ENCODE results near the gene SIPA1L3.

Gene SIPA1L3

GRCh38 chr19:37947778-37948177 lies 40.8 kb downstream of the SIPA1L3 start:
- DNase-seq (ENCODE audit: low read depth, low spot score): no peak

GRCh38 chr19:37948362-37948761 lies 41.4 kb downstream of the SIPA1L3 start:
- no peak for DNase-seq (ENCODE audit: low read depth, low spot score)

GRCh38 chr19:37950471-37951175 lies 43.6 kb downstream of the SIPA1L3 start:
- DNase-seq (ENCODE audit: low read depth, low spot score): no peak

- peak; percentile 56 for DNase-seq (ENCODE audit: low read depth, low spot score)
Observed at GRCh38 chr19:37951816-37952210, 44.8 kb downstream of the SIPA1L3 start.

DNA sequence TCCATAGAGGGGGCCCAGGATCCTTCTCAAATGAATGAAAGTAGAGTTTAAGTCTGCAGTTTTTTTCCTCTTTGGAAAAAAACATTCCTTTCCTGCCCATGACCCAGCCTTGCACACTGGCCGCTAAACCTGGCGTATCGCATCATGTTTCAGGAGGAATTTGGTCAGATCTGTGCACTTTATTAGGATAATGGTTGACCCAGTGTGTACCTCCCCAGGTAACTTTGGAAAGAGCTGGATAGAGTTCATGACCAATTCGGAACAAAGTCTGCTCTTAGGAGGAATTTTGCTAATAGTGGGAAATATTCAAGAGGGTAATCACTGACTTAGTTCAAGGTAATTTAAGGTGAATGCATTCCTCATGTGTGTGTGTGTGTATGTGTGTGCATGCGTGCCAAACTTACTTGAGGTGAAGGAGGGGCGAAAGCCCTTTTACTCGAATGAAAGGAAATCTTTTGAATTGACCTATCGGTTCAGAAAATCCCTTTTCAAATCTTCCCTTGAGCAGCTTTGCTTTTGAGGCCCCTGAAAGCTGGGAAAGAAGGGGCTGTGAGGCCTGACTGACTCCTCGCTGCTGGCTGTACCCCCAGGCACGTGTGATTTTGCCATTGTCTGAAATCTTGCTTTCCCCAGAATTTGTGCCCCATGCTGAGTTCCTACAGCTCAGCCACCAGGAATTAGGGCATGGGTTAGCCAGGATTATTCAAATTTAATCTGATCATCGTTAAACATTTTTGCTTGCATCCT lies 46.3 kb downstream of the SIPA1L3 start:
- peak; percentile 39 for DNase-seq (ENCODE audit: low read depth, low spot score)

DNA sequence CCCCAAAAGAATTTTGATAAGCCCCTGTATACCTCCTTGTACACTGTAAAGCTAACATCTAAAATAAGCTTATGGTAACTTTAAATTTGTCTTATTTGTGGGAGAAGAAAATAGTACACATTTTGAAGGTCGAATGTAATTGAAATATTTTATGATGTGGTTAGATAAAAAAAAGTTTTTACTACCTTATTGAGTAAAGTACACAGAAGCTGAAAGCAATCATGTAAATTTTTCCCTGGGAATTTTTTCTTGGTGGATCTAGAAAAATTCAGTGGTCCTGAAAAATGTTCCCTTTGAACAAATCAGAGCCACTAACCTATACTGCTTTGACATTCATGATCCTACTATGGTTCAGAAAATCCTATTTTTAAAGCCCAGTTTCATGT lies 46.9 kb downstream of the SIPA1L3 start:
- DNase-seq (ENCODE audit: low read depth, low spot score): no peak

- no peak for DNase-seq (ENCODE audit: low read depth, low spot score)
Observed at GRCh38 chr19:37954421-37954874, 47.4 kb downstream of the SIPA1L3 start.

DNA sequence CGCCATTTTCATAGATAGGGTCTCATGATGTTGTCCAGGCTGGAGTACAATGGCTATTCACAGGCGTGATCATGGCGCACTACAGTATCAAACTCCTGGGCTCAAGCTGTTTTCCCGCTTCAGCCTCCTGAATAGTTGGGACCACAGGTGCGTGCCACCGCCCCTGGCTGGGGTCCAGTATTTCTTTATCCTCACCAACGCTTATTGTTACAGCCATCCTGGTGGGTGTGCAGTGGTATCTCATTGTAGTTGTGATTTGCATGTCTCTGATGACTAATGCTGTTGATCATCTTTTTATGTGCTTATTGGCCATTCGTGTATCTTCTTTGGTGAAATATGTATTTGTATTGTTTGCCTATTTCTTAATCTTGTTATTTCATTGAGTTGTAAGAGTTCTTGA lies 49.0 kb downstream of the SIPA1L3 start:
- DNase-seq (ENCODE audit: low read depth, low spot score): no peak

DNA sequence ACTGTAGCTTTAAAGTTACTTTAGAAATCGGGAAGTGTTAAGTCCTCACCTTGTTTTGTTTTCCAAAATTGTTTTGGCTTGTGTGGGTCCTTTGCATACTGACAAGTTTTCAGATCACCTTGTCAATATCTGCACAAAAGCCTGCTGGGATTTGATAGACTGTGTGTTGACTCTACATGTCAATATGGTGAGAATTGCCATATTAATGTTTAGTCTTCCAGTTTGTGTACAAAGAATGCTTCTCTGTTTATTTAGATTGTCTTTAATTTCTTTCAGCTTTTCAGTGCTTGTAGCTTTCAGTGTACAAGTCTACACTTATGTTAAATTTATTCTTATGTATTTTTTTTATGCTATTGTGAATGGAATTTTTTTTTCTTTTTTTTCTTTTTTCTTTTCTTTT lies 50.2 kb downstream of the SIPA1L3 start:
- DNase-seq (ENCODE audit: low read depth, low spot score): no peak

DNA sequence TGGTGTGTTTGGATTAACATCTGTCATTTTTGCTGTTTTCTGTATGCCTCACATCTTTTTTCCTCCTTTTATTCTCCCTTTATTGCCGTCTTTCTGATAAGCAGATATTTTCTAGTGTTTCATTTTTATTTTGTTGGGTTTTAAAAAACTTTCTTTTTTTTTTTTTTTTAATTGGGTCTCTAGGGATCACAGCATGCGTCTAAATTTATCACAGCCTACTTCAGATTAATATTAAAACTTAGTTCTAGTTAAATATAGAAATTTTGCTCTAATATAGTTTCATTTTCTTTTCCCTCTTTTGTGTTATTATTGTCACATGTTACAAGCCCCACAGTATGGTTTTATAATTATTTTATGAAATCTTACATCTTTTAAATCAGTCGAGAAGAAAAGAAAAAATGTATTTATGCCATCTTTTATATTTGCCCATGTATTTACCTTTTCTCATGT lies 52.7 kb downstream of the SIPA1L3 start:
- DNase-seq (ENCODE audit: low read depth, low spot score): no peak

DNA sequence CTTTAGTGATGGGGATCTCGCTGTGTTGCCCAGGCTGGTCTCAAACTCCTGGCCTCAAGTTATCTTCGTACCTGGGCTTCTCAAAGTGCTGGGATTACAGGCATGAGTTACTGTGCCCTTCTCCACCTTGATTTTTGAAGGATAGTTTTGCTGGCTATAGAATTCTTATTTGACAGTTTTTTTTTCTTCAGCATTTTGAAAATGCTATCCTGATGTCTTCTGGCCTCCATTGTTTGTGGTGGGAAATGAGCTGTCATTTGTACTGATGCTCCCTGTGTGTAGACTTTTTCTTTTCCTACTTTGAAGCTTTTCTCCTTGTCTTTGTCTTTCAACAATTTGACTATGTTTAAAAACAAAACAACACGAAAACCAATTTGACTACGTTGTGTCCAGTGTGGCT lies 54.2 kb downstream of the SIPA1L3 start:
- DNase-seq (ENCODE audit: low read depth, low spot score): no peak

- DNase-seq (ENCODE audit: low read depth, low spot score): no peak
Observed at GRCh38 chr19:37963190-37963936, 56.4 kb downstream of the SIPA1L3 start.

- DNase-seq (ENCODE audit: low read depth, low spot score): no peak
Observed at GRCh38 chr19:37964109-37964508, 57.1 kb downstream of the SIPA1L3 start.

DNA sequence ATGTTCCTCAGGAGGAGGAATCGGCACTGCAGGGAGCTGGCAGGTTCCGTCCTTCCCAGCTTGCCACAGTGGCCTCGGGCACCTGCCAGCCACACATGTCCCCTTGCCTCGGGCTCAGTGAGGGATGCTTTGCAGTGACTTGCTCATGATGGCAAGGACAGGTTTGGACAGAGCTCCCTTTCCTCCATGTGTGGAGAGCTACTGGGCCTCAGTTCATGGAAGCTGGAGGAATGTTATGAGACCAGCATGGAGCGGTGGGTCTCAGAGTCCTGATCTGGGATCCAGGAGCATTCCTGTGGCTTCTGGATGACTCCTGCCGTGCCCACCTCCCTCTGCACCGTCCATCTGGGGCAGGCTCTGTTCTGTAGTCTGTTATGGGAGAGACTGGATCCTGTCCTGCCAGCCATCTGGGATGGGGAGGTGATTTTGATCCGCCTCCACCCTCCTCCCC lies 59.2 kb downstream of the SIPA1L3 start:
- peak; percentile 41 for DNase-seq (ENCODE audit: low read depth, low spot score)

GRCh38 chr19:37966662-37967231 lies 59.7 kb downstream of the SIPA1L3 start:
- DNase-seq (ENCODE audit: low read depth, low spot score): no peak

- no peak for DNase-seq (ENCODE audit: low read depth, low spot score)
Observed at GRCh38 chr19:37969695-37970094, 62.7 kb downstream of the SIPA1L3 start.

GRCh38 chr19:37970699-37971098 lies 63.7 kb downstream of the SIPA1L3 start:
- no peak for DNase-seq (ENCODE audit: low read depth, low spot score)

GRCh38 chr19:37972803-37973202 lies 65.8 kb downstream of the SIPA1L3 start:
- no peak for DNase-seq (ENCODE audit: low read depth, low spot score)

- no peak for DNase-seq (ENCODE audit: low read depth, low spot score)
Observed at GRCh38 chr19:37973666-37974065, 66.7 kb downstream of the SIPA1L3 start.

DNA sequence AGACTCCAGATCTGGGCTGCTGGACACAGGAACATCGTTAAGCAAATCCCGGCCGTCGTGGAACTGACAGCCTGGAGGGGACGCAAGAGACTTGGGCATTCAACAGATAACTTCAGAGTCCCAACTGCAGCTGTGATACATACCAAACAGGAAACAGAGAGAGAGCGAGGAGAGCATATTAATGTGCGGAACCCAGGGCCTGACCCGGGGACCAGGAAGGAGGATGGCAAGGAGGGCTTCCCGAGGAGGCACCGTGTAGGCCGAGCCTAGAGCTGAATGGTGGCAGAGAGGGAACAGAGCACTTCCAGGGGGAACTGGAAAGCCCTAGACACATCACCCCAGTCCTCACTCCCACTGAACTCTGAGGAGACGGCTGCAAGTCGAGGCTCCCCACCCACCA lies 68.1 kb downstream of the SIPA1L3 start:
- no peak for DNase-seq (ENCODE audit: low read depth, low spot score)

DNA sequence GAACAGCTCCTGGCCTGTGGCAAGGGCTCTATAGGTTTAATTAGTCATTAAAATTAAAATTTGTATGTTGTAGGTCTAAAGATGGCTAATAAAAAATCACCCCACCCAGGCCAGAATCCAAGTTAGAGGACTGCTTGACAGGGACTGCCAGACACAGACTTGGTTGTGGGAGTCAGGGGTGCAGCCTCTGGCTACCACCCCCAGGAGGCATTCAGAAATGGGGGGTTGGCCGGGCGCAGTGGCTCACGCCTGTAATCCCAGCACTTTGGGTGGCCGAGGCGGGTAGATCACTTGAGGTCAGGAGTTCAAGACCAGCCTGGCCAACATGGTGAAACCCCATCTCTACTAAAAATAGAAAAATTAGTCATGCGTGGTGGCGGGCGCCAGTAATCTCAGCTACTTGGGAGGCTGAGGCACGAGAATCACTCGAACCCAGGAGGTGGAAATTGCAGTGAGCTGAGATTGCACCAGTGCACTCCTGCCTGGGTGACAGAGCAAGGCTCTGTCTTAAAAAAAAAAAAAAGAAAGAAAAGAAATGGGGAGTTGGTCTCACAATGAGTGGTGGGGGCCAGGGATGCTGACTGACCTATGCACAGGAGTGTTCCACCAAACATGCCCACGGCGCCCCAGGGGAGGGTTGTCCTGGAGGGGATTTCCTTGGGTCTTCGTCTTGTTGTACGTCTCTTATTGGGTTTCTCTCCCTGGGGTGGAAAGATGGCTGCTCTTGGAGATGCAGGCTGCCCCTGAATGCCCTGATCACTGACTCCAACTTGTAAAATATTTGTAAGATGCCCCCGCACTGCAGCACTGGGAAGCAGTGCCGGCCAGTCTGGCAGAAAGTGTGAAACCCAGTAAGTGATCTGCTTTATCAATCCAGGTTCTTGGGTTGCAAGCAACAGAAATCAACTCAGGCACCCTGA lies 68.8 kb downstream of the SIPA1L3 start:
- no peak for DNase-seq (ENCODE audit: low read depth, low spot score)

Data from ELF-1 (cell line).